Endothelial cell of umbilical vein (primary cell): ENCODE measurements around the gene SATB2. TPM values are rescaled to one million over a fixed set of nuclear protein-coding genes. Genes with fewer than 3 reads are reported as not detected.

Source experiments
- BruUV-seq: library from RNA; stranded (reverse); fragments of 400-500 nt; replicated peaks from 2 replicates; lab custom pipeline; 2021; lab: Mats Ljungman, UMichigan
- CTCF ChIA-PET: fragments of 300-600, 350-600 bp; sonication (Branson Sonifier 250); formaldehyde crosslinking; loops from one replicate; lab custom pipeline; 2021; ENCODE audit warnings: antibody characterized with exemption, inconsistent platforms; lab: Charles Lee
- POLR2A ChIA-PET: fragments of 300-600, 350-600 bp; sonication (Branson Sonifier 250); formaldehyde crosslinking; loops from one replicate; lab custom pipeline; 2021; ENCODE audit warnings: antibody characterized with exemption, inconsistent platforms; lab: Charles Lee
- DNase-seq: peaks from one replicate; pipeline ENCODE4 v3.0.0-alpha.2; 2011; ENCODE audit warnings: low read depth, low spot score
- FAIRE-seq: peaks from 2 replicates; lab custom pipeline; 2011; peaks lifted over from hg19 to GRCh38; lab: Jason Lieb, UNC
- H2AFZ ChIP-seq: 2 replicates; pipeline ENCODE4 v1.6.0; 2012; ENCODE audit warnings: low read depth, low read length, control low read depth, inconsistent platforms
- H3K27ac ChIP-seq: 2 replicates; pipeline ENCODE4 v1.5.1; 2011; ENCODE audit warnings: low read depth, mild to moderate bottlenecking, control low read depth, low read length, moderate library complexity; ENCODE audit not compliant: insufficient read depth
- H3K27me3 ChIP-seq, 2 experiments: 2 replicates each; pipeline versions ENCODE4 v1.6.0 to v1.6.1; 2011; ENCODE audit warnings: low read length in 2 of 2, mixed read lengths in 1 of 2; ENCODE audit not compliant: control insufficient read depth in 2 of 2, insufficient read depth in 2 of 2
- H3K36me3 ChIP-seq, 2 experiments: 2 replicates in 1 of 2; 3 replicates in 1 of 2; pipeline ENCODE4 v1.5.1; 2011; ENCODE audit warnings: low read length in 2 of 2, mild to moderate bottlenecking in 1 of 2, moderate library complexity in 1 of 2; ENCODE audit not compliant: control insufficient read depth in 2 of 2, insufficient read depth in 2 of 2; ENCODE audit errors: extremely low read depth in 1 of 2
- H3K4me1 ChIP-seq: 3 replicates; pipeline ENCODE4 v1.5.1; 2011; ENCODE audit warnings: mild to moderate bottlenecking, low read length; ENCODE audit not compliant: control insufficient read depth, insufficient read depth; ENCODE audit errors: extremely low read depth
- H3K4me2 ChIP-seq: 2 replicates; pipeline ENCODE4 v1.6.1; 2011; ENCODE audit warnings: low read length, control low read depth, mixed read lengths; ENCODE audit not compliant: insufficient read depth
- H3K4me3 ChIP-seq, 3 experiments: fragments of 200-600 bp in 1 of 3; sonication (generic), shearing (Covaris generic) in 1 of 3; replicated peaks in 1 of 3; 2 replicates each; pipeline ENCODE4 v1.5.1; 2011 to 2016; ENCODE audit warnings: control low read depth in 3 of 3, low read length in 3 of 3, mild to moderate bottlenecking in 2 of 3, inconsistent platforms in 1 of 3, low read depth in 1 of 3, moderate library complexity in 1 of 3; ENCODE audit not compliant: insufficient read depth in 1 of 3
- H3K79me2 ChIP-seq: 2 replicates; pipeline ENCODE4 v1.6.0; 2012; ENCODE audit warnings: low read length, inconsistent platforms; ENCODE audit not compliant: control insufficient read depth, insufficient read depth
- H3K9ac ChIP-seq: replicated peaks from 2 replicates; pipeline ENCODE3; 2011; ENCODE audit warnings: low read length, control low read depth; ENCODE audit not compliant: insufficient read depth; ENCODE audit errors: extremely low read depth
- H3K9me1 ChIP-seq: replicated peaks from 3 replicates; pipeline ENCODE4 v1.6.0; 2011; ENCODE audit warnings: mild to moderate bottlenecking, low read length; ENCODE audit not compliant: control insufficient read depth, insufficient read depth; ENCODE audit errors: extremely low read depth
- H3K9me3 ChIP-seq: replicated peaks from 2 replicates; pipeline ENCODE4 v1.5.1; 2012; ENCODE audit warnings: low read length, inconsistent platforms; ENCODE audit not compliant: control insufficient read depth, insufficient read depth
- H4K20me1 ChIP-seq: replicated peaks from 2 replicates; pipeline ENCODE3; 2011; ENCODE audit warnings: mild to moderate bottlenecking, low read length; ENCODE audit not compliant: control insufficient read depth, insufficient read depth; ENCODE audit errors: extremely low read depth
- CTCF ChIP-seq, 2 donors: IDR thresholded peaks; 1 replicate in 1 of 2; 2 replicates in 1 of 2; pipeline ENCODE4 v1.5.1; 2011; ENCODE audit warnings: low read length in 2 of 2, mild to moderate bottlenecking in 2 of 2, moderate library complexity in 2 of 2, control low read depth in 1 of 2, inconsistent platforms in 1 of 2, low read depth in 1 of 2; ENCODE audit not compliant: insufficient read depth in 1 of 2; ENCODE audit errors: extremely low read depth in 1 of 2
- EZH2 ChIP-seq: IDR thresholded peaks from 2 replicates; pipeline ENCODE4 v1.6.1; 2012; ENCODE audit warnings: borderline replicate concordance, low read depth, mild to moderate bottlenecking, moderate library complexity, low read length, inconsistent platforms; ENCODE audit not compliant: severe bottlenecking
- GATA2 ChIP-seq: IDR thresholded peaks from 2 replicates; pipeline ENCODE4 v1.7.0; 2011; ENCODE audit warnings: low read depth, mild to moderate bottlenecking, moderate library complexity, mixed read lengths, low read length; ENCODE audit not compliant: insufficient read length, insufficient read depth
- JUN ChIP-seq: IDR thresholded peaks from 2 replicates; pipeline ENCODE4 v1.6.1; 2011; ENCODE audit warnings: borderline replicate concordance, low read depth; ENCODE audit not compliant: insufficient read length, insufficient read depth
- MYC ChIP-seq: IDR thresholded peaks from one replicate; pipeline ENCODE4 v1.6.1; 2011; ENCODE audit warnings: mild to moderate bottlenecking, low read depth, low read length
- POLR2A ChIP-seq: IDR thresholded peaks from 2 replicates; pipeline ENCODE4 v1.6.1; 2012; ENCODE audit warnings: low read depth, mild to moderate bottlenecking, control low read depth, low read length
- POLR2AphosphoS5 ChIP-seq: IDR thresholded peaks from 2 replicates; pipeline ENCODE4 v1.6.1; 2012; ENCODE audit warnings: low read depth, mild to moderate bottlenecking, control low read depth, low read length, moderate library complexity; ENCODE audit not compliant: insufficient read depth
- dilution Hi-C: fragments of 300-500 bp; cut with MboI; formaldehyde crosslinking; loops from one replicate; pipeline ENCODE4 v1.15.0; 2019; ENCODE audit warnings: low sequenced_read_pairs; ENCODE audit not compliant: extremely low pct_ligation_motif_present
- intact Hi-C: fragments of 100-400 bp; cut with micrococcal nuclease; formaldehyde crosslinking; loops from one replicate; pipeline ENCODE4 v1.10.0; 2022
- polyA plus RNA-seq, 4 experiments: library from polyadenylated mRNA; depleted of rRNA in 3 of 4; stranded (reverse) in 3 of 4; unstranded in 1 of 4; fragments of >200 nt; gene quantifications; 2 replicates each; pipeline versions ENCODE4 v1.2.1 to v1.2.3, GENCODE V29; 2011 to 2012; ENCODE audit warnings: missing spikeins in 1 of 4
- total RNA-seq: library from RNA; stranded (reverse); gene quantifications from 2 replicates; pipeline ENCODE4 v1.2.3, GENCODE V29; 2021

SATB2 gene
- total and polyA plus RNA-seq, 2 donors (not counting 3 experiments of a cell fraction or from before 2014, with no cell fraction given), result 0.47 to 1.1 TPM

DNA sequence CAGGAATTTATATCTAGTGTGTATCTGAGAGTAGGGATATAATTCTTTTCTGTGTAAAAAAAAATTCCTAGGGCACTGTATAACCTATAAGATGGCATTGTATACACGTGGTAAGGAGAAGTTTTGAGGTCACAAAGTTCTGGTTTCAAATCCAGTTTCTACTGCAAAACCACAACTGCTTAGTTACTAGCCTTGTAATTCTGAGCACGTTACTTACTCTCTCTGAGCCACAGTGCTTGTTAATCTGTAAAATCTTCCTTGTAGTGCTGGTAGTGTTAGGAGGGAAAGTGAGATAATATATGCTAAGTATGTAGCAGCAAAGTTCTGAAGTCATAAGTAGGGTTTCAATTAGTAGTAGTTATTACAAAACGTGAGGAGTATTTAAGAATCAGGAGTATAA is 175.4 kb downstream of the SATB2 start:
- Histone ChIP-seq H3K36me3 (no peaks in the 10 kb centered on the region), H3K27me3 (no peaks in the 10 kb centered on the region), H3K4me3 (no peak overlapping the region), H2AFZ (no peak overlapping the region), H3K4me2 (no peak overlapping the region), H3K4me1 (no peaks in the 10 kb centered on the region), H3K27ac (no peak overlapping the region), H3K9ac (no peak overlapping the region), H4K20me1 (no peaks in the 10 kb centered on the region), H3K79me2 (no peaks in the 10 kb centered on the region), H3K9me1 (no peaks in the 10 kb centered on the region), H3K9me3 (no peaks in the 10 kb centered on the region)
- no TSS peak for BruUV-seq
- FAIRE-seq (no peak), DNase-seq (no peak)
- ChIA-PET POLR2A (no interaction called here), CTCF (no interaction called here)
- TF ChIP-seq MYC, result no peak
- TF ChIP-seq CTCF (IDR thresholded peaks at IDR 0.05; ENCODE audit: extremely low read depth in 1 of 2, insufficient read depth in 1 of 2, low read depth in 1 of 2, low read length in 2 of 2), result no peak
- intact Hi-C loops, result no loop called here
- dilution Hi-C loops, result no loop called here

- Histone ChIP-seq H3K9me1 (no peaks in the 10 kb centered on the region), H3K36me3 (no peaks in the 10 kb centered on the region), H3K79me2 (no peaks in the 10 kb centered on the region), H3K27ac (no peak overlapping the region), H3K9ac (no peak overlapping the region), H3K4me2 (no peak overlapping the region), H2AFZ (no peak overlapping the region), H3K9me3 (no peaks in the 10 kb centered on the region), H3K4me1 (no peaks in the 10 kb centered on the region), H4K20me1 (no peaks in the 10 kb centered on the region), H3K27me3 (no peaks in the 10 kb centered on the region), H3K4me3 (no peak overlapping the region)
- DNase-seq (no peak), FAIRE-seq (no peak)
- BruUV-seq, result no TSS peak
- POLR2A ChIA-PET, result no interaction called here
- dilution Hi-C loops (no loop called here), intact Hi-C loops (no loop called here)
- TF ChIP-seq JUN (no peak), GATA2 (no peak), MYC (no peak), POLR2AphosphoS5 (no peak), EZH2 (no peak), CTCF (IDR thresholded peaks at IDR 0.05; ENCODE audit: extremely low read depth in 1 of 2, insufficient read depth in 1 of 2, low read depth in 1 of 2, low read length in 2 of 2) (no peak), POLR2A (no peak)
- CTCF ChIA-PET, result interaction anchor here (0.6 kb wide), 1 partner anchor 207 kb away, joined by 3 read pairs; no protein-coding TSS in a partner anchor
Measured at GRCh38 chr2:199279146-199279545, 178.6 kb downstream of the SATB2 start.
